ENCODE data around the gene GLYATL1.

- TF ChIP-seq CTCF (IDR thresholded peaks at IDR 0.05; ENCODE audit: poor library complexity) (no peak), EZH2phosphoT487 (IDR thresholded peaks at IDR 0.05; ENCODE audit: low read depth, severe bottlenecking, unreplicated experiment) (no peak), EZH2 (IDR thresholded peaks at IDR 0.05; ENCODE audit: borderline replicate concordance) (no peak)
These were observed 11.2 kb upstream of the GLYATL1 start for GRCh38 chr11:58928107-58928499.
